ENCODE data around the gene TERT.

The TERT gene

GRCh38 chr5:1318659-1319251 is 23.9 kb upstream of the TERT start:
- no peak for DNase-seq
- H3K56ac ChIP-seq (ENCODE audit: low read length), result no peak overlapping the region
- H3K36me3 ChIP-seq (ENCODE audit: control insufficient read depth, insufficient read depth, low read length), result peaks cover 9% of the 10 kb centered on the region
- no peak overlapping the region for H3K9ac ChIP-seq (ENCODE audit: low read length)
- H2BK5ac ChIP-seq (ENCODE audit: low read length), result no peak overlapping the region
- no peaks in the 10 kb centered on the region for H3K27me3 ChIP-seq (ENCODE audit: insufficient read depth, low read length, poor library complexity)
- WGBS (ENCODE audit: extremely low coverage, insufficient coverage, low lambda C conversion rate), result no CpG with 5 or more reads among the region's 29 CpGs
- H3K4ac ChIP-seq (ENCODE audit: low read depth, low read length), result no peak overlapping the region
- H3K4me3 ChIP-seq (ENCODE audit: low read length), result no peak overlapping the region
- H3K27ac ChIP-seq (ENCODE audit: low read depth, low read length), result no peak overlapping the region
- H3K79me1 ChIP-seq (ENCODE audit: low read length), result no peaks in the 10 kb centered on the region
- no peaks in the 10 kb centered on the region for H3K79me2 ChIP-seq (ENCODE audit: control insufficient read depth, insufficient read depth, low read length)
- no peaks in the 10 kb centered on the region for H3K4me1 ChIP-seq (ENCODE audit: control insufficient read depth, low read depth, low read length)
- H3K4me2 ChIP-seq (ENCODE audit: low read length), result no peak overlapping the region
- H3K18ac ChIP-seq (ENCODE audit: low read length), result no peak overlapping the region
- no peak overlapping the region for H4K5ac ChIP-seq (ENCODE audit: low read length)
- no peak overlapping the region for H2BK120ac ChIP-seq (ENCODE audit: low read depth, low read length)
- H4K8ac ChIP-seq (ENCODE audit: low read depth, low read length), result no peak overlapping the region
- H2AK5ac ChIP-seq (ENCODE audit: low read length), result no peak overlapping the region
- no peak overlapping the region for H3K23ac ChIP-seq (ENCODE audit: low read length)
- no peak overlapping the region for H2BK15ac ChIP-seq (replicated peaks; ENCODE audit: low read depth)

DNA sequence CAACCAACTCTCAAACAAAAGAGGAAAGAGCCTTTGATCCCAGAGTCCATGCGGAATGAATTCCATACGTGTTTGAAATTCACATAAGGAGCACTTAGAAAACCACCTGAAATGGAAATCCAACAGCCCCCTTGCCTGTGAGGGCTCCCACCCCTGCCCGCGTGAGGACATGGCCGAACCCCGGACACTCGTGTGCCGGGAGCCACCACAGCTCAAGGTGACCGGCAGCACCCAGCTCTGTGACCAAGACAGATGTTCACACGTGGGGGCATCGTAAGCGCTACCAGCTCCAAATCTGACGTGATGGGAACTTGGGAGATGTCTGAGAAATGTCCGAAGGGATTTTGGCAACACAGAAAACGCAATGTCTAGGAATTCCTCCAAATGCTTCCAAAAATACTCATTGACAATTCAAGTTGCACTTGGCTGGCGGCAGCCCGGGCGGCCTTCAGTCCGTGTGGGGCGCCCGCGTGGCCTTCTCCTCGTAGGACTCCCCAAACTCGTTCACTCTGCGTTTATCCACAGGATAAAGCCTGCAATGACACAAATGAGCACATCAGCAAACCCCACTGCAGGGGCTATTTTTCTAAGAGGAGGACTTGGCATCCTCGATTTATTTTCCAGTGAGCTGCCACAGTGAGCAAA is 23.2 kb upstream of the TERT start:
- Histone ChIP-seq H4K5ac (ENCODE audit: low read length) (no peak overlapping the region), H2BK15ac (replicated peaks; ENCODE audit: low read depth) (no peak overlapping the region), H3K56ac (ENCODE audit: low read length) (no peak overlapping the region), H2AK5ac (ENCODE audit: low read length) (no peak overlapping the region), H3K4ac (ENCODE audit: low read depth, low read length) (no peak overlapping the region), H3K23ac (ENCODE audit: low read length) (no peak overlapping the region), H2BK5ac (ENCODE audit: low read length) (no peak overlapping the region), H3K36me3 (ENCODE audit: control insufficient read depth, insufficient read depth, low read length) (peaks cover 9% of the 10 kb centered on the region), H2BK120ac (ENCODE audit: low read depth, low read length) (no peak overlapping the region), H3K18ac (ENCODE audit: low read length) (no peak overlapping the region), H3K27ac (ENCODE audit: low read depth, low read length) (no peak overlapping the region), H3K4me1 (ENCODE audit: control insufficient read depth, low read depth, low read length) (no peaks in the 10 kb centered on the region), H3K4me2 (ENCODE audit: low read length) (no peak overlapping the region), H3K9ac (ENCODE audit: low read length) (no peak overlapping the region), H3K79me1 (ENCODE audit: low read length) (no peaks in the 10 kb centered on the region), H3K79me2 (ENCODE audit: control insufficient read depth, insufficient read depth, low read length) (no peaks in the 10 kb centered on the region), H4K8ac (ENCODE audit: low read depth, low read length) (no peak overlapping the region), H3K27me3 (ENCODE audit: insufficient read depth, low read length, poor library complexity) (no peaks in the 10 kb centered on the region), H3K4me3 (ENCODE audit: low read length) (no peak overlapping the region)
- no peak for DNase-seq
- no CpG with 5 or more reads among the region's 26 CpGs for WGBS (ENCODE audit: extremely low coverage, insufficient coverage, low lambda C conversion rate)

- no peak overlapping the region for H3K27ac ChIP-seq (ENCODE audit: low read depth, low read length)
Measured at GRCh38 chr5:1316588-1317340, 21.9 kb upstream of the TERT start.

GRCh38 chr5:1315709-1316587 is 21.1 kb upstream of the TERT start:
- no peak overlapping the region for H2BK5ac ChIP-seq (ENCODE audit: low read length)
- H3K18ac ChIP-seq (ENCODE audit: low read length), result no peak overlapping the region
- H3K4me1 ChIP-seq (ENCODE audit: control insufficient read depth, low read depth, low read length), result no peaks in the 10 kb centered on the region
- no peaks in the 10 kb centered on the region for H3K27me3 ChIP-seq (ENCODE audit: insufficient read depth, low read length, poor library complexity)
- WGBS (ENCODE audit: extremely low coverage, insufficient coverage, low lambda C conversion rate), result no CpG with 5 or more reads among the region's 33 CpGs
- no peak overlapping the region for H3K9ac ChIP-seq (ENCODE audit: low read length)
- DNase-seq, result peak; percentile 45
- no peak overlapping the region for H3K4me2 ChIP-seq (ENCODE audit: low read length)
- no peak overlapping the region for H3K27ac ChIP-seq (ENCODE audit: low read depth, low read length)
- H4K5ac ChIP-seq (ENCODE audit: low read length), result no peak overlapping the region
- H2BK120ac ChIP-seq (ENCODE audit: low read depth, low read length), result no peak overlapping the region
- H3K79me1 ChIP-seq (ENCODE audit: low read length), result no peaks in the 10 kb centered on the region
- H2AK5ac ChIP-seq (ENCODE audit: low read length), result no peak overlapping the region
- no peak overlapping the region for H3K4ac ChIP-seq (ENCODE audit: low read depth, low read length)
- no peak overlapping the region for H3K23ac ChIP-seq (ENCODE audit: low read length)
- no peak overlapping the region for H2BK15ac ChIP-seq (replicated peaks; ENCODE audit: low read depth)
- H4K8ac ChIP-seq (ENCODE audit: low read depth, low read length), result no peak overlapping the region
- no peak overlapping the region for H3K4me3 ChIP-seq (ENCODE audit: low read length)
- H3K56ac ChIP-seq (ENCODE audit: low read length), result no peak overlapping the region
- H3K36me3 ChIP-seq (ENCODE audit: control insufficient read depth, insufficient read depth, low read length), result peaks cover 6% of the 10 kb centered on the region
- no peaks in the 10 kb centered on the region for H3K79me2 ChIP-seq (ENCODE audit: control insufficient read depth, insufficient read depth, low read length)

More at GRCh38 chr5:1316588-1317340, 21.9 kb upstream of the TERT start:
- no peaks in the 10 kb centered on the region for H3K79me2 ChIP-seq (ENCODE audit: control insufficient read depth, insufficient read depth, low read length)
- WGBS (ENCODE audit: extremely low coverage, insufficient coverage, low lambda C conversion rate), result no CpG with 5 or more reads among the region's 17 CpGs
- H4K5ac ChIP-seq (ENCODE audit: low read length), result no peak overlapping the region
- H3K56ac ChIP-seq (ENCODE audit: low read length), result no peak overlapping the region
- H3K36me3 ChIP-seq (ENCODE audit: control insufficient read depth, insufficient read depth, low read length), result peaks cover 6% of the 10 kb centered on the region
- no peak overlapping the region for H3K4me3 ChIP-seq (ENCODE audit: low read length)
- H3K23ac ChIP-seq (ENCODE audit: low read length), result no peak overlapping the region
- no peaks in the 10 kb centered on the region for H3K27me3 ChIP-seq (ENCODE audit: insufficient read depth, low read length, poor library complexity)
- H3K4ac ChIP-seq (ENCODE audit: low read depth, low read length), result no peak overlapping the region
- no peak overlapping the region for H2BK120ac ChIP-seq (ENCODE audit: low read depth, low read length)
- no peak for DNase-seq
- H2AK5ac ChIP-seq (ENCODE audit: low read length), result no peak overlapping the region
- no peak overlapping the region for H3K18ac ChIP-seq (ENCODE audit: low read length)
- no peaks in the 10 kb centered on the region for H3K79me1 ChIP-seq (ENCODE audit: low read length)
- H2BK15ac ChIP-seq (replicated peaks; ENCODE audit: low read depth), result no peak overlapping the region
- no peaks in the 10 kb centered on the region for H3K4me1 ChIP-seq (ENCODE audit: control insufficient read depth, low read depth, low read length)
- H3K4me2 ChIP-seq (ENCODE audit: low read length), result no peak overlapping the region
- H4K8ac ChIP-seq (ENCODE audit: low read depth, low read length), result no peak overlapping the region
- H2BK5ac ChIP-seq (ENCODE audit: low read length), result no peak overlapping the region
- H3K9ac ChIP-seq (ENCODE audit: low read length), result no peak overlapping the region

- DNase-seq, result no peak
- Histone ChIP-seq H3K27ac (ENCODE audit: low read depth, low read length) (no peak overlapping the region), H4K5ac (ENCODE audit: low read length) (no peak overlapping the region), H3K4me1 (ENCODE audit: control insufficient read depth, low read depth, low read length) (no peaks in the 10 kb centered on the region), H3K79me1 (ENCODE audit: low read length) (no peaks in the 10 kb centered on the region), H4K8ac (ENCODE audit: low read depth, low read length) (no peak overlapping the region), H2BK5ac (ENCODE audit: low read length) (no peak overlapping the region), H3K4me3 (ENCODE audit: low read length) (no peak overlapping the region), H3K18ac (ENCODE audit: low read length) (no peak overlapping the region), H3K23ac (ENCODE audit: low read length) (no peak overlapping the region), H3K4ac (ENCODE audit: low read depth, low read length) (no peak overlapping the region), H2BK15ac (replicated peaks; ENCODE audit: low read depth) (no peak overlapping the region), H2BK120ac (ENCODE audit: low read depth, low read length) (no peak overlapping the region), H3K56ac (ENCODE audit: low read length) (no peak overlapping the region), H3K9ac (ENCODE audit: low read length) (no peak overlapping the region), H3K79me2 (ENCODE audit: control insufficient read depth, insufficient read depth, low read length) (no peaks in the 10 kb centered on the region), H3K4me2 (ENCODE audit: low read length) (no peak overlapping the region), H3K27me3 (ENCODE audit: insufficient read depth, low read length, poor library complexity) (no peaks in the 10 kb centered on the region), H3K36me3 (ENCODE audit: control insufficient read depth, insufficient read depth, low read length) (peaks cover 6% of the 10 kb centered on the region), H2AK5ac (ENCODE audit: low read length) (no peak overlapping the region)
- WGBS (ENCODE audit: extremely low coverage, insufficient coverage, low lambda C conversion rate), result no CpG with 5 or more reads among the region's 13 CpGs
Measured at GRCh38 chr5:1315018-1315708, 20.3 kb upstream of the TERT start.

All from mesendoderm (in vitro differentiated cells).